HUES48 (cell line): ENCODE data around the gene CADPS.

ENCODE experiments used
- H3K27ac ChIP-seq: one replicate; pipeline ENCODE4 v1.7.0; 2013; ENCODE audit warnings: low read depth, low read length, inconsistent platforms
- H3K27me3 ChIP-seq: 2 replicates; pipeline ENCODE4 v1.6.1; 2013; ENCODE audit warnings: mild to moderate bottlenecking, low read length; ENCODE audit not compliant: control insufficient read depth, insufficient read depth
- H3K36me3 ChIP-seq: 2 replicates; pipeline ENCODE4 v1.6.1; 2013; ENCODE audit warnings: low read length; ENCODE audit not compliant: control insufficient read depth, insufficient read depth
- H3K4me1 ChIP-seq: 2 replicates; pipeline ENCODE4 v1.6.1; 2013; ENCODE audit warnings: mild to moderate bottlenecking, low read length; ENCODE audit not compliant: control insufficient read depth, insufficient read depth
- H3K4me3 ChIP-seq: 2 replicates; pipeline ENCODE4 v1.5.1; 2013; ENCODE audit warnings: mild to moderate bottlenecking, low read depth, low read length
- H3K9ac ChIP-seq: 2 replicates; pipeline ENCODE4 v1.6.1; 2013; ENCODE audit warnings: mild to moderate bottlenecking, low read depth, low read length, moderate library complexity
- H3K9me3 ChIP-seq: 2 replicates; pipeline ENCODE4 v1.6.1; 2013; ENCODE audit warnings: low read length; ENCODE audit not compliant: control insufficient read depth, insufficient read depth

The CADPS gene

DNA sequence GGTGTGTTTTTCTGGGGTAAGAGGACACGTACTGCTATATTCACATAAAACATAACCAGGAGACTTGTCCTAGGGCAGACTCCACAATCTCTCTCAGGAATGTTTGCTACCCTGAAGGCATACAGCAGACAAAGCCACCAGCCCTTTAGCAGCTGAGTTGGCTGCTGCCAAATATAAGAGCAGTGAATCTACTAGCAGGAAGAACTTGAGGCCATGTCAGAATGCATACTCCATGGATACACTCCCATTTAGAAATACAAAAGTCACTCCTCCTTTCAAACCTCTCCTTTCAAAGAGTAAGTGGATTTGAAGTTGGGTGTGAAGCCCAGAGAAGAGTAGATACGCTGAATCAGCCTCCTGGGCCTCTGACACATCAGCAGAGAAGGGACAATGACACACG lies 94.1 kb downstream of the CADPS start:
- Histone ChIP-seq H3K9ac (no peak overlapping the region), H3K4me1 (peaks cover 7% of the 10 kb centered on the region), H3K4me3 (no peak overlapping the region), H3K27me3 (no peaks in the 10 kb centered on the region), H3K36me3 (no peaks in the 10 kb centered on the region), H3K27ac (no peak overlapping the region), H3K9me3 (no peaks in the 10 kb centered on the region)

DNA sequence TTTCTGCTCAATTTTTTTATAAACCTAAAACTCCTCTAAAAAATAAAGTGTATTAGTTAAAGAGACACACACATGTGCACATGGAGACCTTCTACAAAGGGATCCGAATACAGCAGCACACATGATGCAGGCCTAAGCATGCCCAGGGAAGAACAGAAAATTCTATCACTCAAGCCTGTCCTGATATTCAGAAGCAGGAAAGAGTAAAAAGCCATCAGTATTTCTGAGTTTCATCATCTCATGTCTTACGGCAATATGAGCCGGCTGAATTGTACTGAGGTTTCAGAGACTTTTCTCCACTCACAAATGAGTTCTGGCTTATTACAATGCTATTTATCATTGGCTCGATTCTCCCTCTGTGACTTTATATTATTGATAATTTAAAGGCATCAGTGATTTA lies 97.5 kb downstream of the CADPS start:
- Histone ChIP-seq H3K4me3 (no peak overlapping the region), H3K9ac (no peak overlapping the region), H3K36me3 (no peaks in the 10 kb centered on the region), H3K27ac (no peak overlapping the region), H3K4me1 (no peaks in the 10 kb centered on the region), H3K9me3 (no peaks in the 10 kb centered on the region), H3K27me3 (no peaks in the 10 kb centered on the region)

DNA sequence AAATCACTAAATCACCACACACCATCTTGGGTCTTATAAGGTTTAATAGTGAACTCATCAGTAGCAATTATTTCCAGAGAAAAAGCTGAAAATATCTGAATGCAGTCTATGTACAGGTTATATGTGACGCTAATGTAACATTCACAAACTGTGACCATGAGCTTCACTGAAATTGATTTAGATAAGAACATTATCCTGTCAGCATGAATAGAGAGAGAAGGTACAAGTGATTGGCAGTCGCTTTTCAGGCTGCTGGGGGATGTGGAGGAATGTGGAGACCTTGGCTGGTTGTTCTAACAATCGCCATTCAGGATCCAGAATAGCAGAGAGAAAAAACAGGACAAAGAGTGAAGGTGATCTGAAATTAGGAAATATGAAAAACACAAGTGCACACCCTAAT lies 98.1 kb downstream of the CADPS start:
- no peak overlapping the region for H3K9ac ChIP-seq
- no peak overlapping the region for H3K27ac ChIP-seq
- H3K4me1 ChIP-seq: no peaks in the 10 kb centered on the region
- no peaks in the 10 kb centered on the region for H3K9me3 ChIP-seq
- no peaks in the 10 kb centered on the region for H3K27me3 ChIP-seq
- H3K4me3 ChIP-seq: no peak overlapping the region
- H3K36me3 ChIP-seq: no peaks in the 10 kb centered on the region

DNA sequence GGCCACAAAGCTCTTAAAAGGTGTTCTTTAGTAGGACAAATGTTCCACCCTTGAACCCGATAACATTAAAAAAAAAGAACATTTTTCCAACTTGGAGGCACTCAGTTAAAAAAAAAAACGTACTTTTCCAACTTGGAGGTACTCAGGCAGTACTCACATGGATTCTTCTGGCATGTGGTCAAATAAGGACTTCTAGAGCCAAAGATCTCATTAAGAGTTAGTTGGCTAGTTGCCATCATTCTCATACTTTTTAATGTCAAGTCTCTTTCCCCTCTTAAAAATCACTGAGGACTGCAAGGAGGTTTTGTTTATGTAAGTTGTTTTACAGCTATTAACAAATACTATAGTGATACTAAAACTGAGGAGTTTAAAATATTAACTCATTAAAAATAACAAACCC lies 101.0 kb downstream of the CADPS start:
- Histone ChIP-seq H3K4me3 (no peak overlapping the region), H3K4me1 (no peaks in the 10 kb centered on the region), H3K27me3 (no peaks in the 10 kb centered on the region), H3K27ac (no peak overlapping the region), H3K36me3 (no peaks in the 10 kb centered on the region), H3K9ac (no peak overlapping the region), H3K9me3 (no peaks in the 10 kb centered on the region)

DNA sequence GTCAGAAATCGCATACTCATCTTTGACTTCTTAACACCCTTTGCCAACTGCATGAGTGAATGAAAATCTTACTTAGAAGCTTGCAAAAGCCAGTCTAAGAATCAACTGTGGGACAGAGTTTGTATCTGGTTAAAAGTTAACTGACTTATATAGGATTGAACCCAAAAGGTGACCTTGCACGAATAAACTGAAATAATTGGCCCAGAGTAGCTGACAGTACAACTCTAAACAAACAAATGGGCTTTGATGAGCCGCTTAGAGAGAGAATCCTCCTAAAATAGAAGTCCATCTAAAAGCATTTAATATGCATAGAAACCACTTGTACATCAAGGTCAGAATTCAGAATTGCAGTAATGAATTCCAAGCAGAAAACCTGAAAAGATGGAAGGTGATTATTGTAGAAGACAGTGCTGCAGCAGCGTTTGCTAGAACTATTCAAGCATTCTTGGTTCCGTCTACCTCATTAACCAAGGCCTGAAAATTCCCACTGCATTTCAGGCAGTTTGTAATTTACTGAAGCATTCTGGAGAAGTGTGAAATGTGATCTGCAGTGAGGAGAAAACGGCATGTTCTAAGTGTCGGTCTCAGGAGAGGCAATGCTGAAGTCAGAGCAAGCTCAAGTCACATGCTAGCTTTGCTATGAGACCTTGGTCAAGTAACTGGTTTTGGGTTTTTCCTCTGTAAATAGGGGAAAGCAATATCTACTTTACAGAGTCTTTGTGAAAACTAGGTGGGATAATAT lies 103.7 kb downstream of the CADPS start:
- Histone ChIP-seq H3K9ac (no peak overlapping the region), H3K4me3 (no peak overlapping the region), H3K9me3 (no peaks in the 10 kb centered on the region), H3K4me1 (peaks cover 3% of the 10 kb centered on the region; the same call in 1 of the 2 replicates), H3K27me3 (no peaks in the 10 kb centered on the region), H3K27ac (no peak overlapping the region), H3K36me3 (no peaks in the 10 kb centered on the region)

DNA sequence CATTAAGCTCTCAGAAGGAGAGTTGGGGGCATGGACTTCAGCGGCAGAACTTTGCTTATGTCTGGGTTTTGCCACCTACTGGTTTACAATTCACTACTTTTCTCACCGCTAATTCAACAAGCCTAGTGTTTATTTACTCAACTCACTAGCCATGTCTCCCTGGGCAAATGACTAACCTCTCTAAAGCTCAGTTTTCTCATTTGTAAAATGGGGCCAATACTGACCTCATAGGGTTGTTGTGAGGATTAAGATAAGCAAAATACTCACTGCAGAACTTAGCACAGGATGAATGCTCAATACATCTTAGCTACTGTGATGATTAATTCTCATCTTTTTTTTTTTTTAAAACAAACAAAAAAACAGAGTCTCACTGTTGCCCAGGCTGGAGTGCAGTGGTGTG lies 106.3 kb downstream of the CADPS start:
- no peak overlapping the region for H3K4me3 ChIP-seq
- no peak overlapping the region for H3K27ac ChIP-seq
- peaks cover 3% of the 10 kb centered on the region; the same call in 1 of the 2 replicates for H3K4me1 ChIP-seq
- H3K27me3 ChIP-seq: no peaks in the 10 kb centered on the region
- no peak overlapping the region for H3K9ac ChIP-seq
- H3K9me3 ChIP-seq: no peaks in the 10 kb centered on the region
- H3K36me3 ChIP-seq: no peaks in the 10 kb centered on the region

DNA sequence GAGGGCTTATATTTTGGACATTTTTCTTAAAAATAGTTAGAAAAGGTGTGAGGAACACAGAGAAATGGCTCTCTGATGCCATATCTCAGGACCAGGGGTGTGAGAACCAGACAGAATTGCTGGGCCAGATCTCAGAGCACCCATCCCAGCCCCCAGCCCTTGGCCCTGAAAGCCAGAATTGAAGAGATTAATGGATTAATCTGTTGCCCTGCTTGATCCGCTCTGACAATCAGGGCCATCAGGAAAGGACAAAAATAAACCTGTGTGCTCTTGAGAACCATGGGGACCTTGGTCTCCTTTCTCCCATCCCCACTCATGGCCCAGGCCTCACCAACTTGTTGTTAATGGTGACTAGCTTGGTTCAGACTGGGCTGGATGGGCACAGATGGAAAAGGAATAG lies 113.5 kb downstream of the CADPS start:
- H3K4me3 ChIP-seq: no peak overlapping the region
- no peak overlapping the region for H3K9ac ChIP-seq
- H3K9me3 ChIP-seq: no peaks in the 10 kb centered on the region
- no peaks in the 10 kb centered on the region for H3K4me1 ChIP-seq
- H3K27me3 ChIP-seq: no peaks in the 10 kb centered on the region
- no peaks in the 10 kb centered on the region for H3K36me3 ChIP-seq
- no peak overlapping the region for H3K27ac ChIP-seq

DNA sequence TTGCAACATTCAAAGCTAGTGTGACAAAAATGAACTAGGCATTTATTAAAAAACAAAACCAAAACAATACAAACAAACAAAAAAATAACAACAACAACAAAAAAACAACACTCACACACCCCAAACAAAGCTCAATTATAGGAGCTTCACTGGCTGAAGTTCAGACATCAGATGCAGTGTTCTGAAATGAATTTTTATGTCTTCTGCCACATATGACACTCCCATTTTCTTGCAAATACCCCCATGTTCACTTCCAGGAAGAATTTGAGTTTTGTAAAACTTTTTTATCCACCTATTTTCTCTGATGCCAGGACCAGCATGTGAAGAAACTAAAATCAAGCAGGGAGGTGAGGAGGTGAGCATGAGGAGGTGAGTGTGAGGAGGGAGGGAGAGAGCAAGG lies 113.9 kb downstream of the CADPS start:
- H3K27ac ChIP-seq: no peak overlapping the region
- no peak overlapping the region for H3K4me3 ChIP-seq
- H3K9ac ChIP-seq: no peak overlapping the region
- no peaks in the 10 kb centered on the region for H3K9me3 ChIP-seq
- H3K27me3 ChIP-seq: no peaks in the 10 kb centered on the region
- H3K4me1 ChIP-seq: no peaks in the 10 kb centered on the region
- no peaks in the 10 kb centered on the region for H3K36me3 ChIP-seq

DNA sequence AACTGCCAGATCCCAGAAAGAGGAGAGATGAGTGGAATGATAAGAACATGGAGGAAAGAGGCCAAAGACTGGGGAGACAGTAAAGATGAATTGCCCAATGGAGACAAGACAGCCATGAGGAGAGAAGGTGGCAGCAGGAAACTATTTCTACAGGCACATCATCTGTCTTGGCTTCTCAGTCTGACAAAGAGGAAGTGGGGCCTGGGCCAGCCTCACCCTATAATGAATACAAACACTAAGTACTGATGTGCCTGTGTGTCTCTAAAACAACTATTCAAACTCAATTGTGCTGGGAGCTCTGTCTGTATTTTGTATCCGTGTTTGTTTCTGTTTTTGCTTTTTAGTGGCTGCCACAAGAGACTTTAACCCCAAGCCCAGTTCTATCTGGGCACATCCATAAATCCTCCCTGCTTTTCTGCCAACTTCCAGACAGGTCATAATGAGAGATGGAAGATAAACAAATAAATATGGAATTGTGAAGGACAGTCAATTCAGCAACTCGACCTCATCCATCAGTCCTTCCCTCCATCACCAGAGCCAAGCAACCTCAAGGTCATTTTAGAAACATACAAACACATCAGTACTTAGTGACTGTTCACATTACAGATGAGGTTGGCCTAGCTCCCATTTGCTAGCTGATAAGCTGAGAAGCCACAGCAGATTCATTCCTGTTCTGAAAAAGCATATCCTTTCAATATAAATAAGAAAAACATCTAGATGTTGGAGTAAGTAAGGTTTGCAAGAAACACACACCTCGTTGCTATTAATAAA lies 116.7 kb downstream of the CADPS start:
- Histone ChIP-seq H3K4me3 (no peak overlapping the region), H3K4me1 (no peaks in the 10 kb centered on the region), H3K9me3 (no peaks in the 10 kb centered on the region), H3K9ac (no peak overlapping the region), H3K27ac (no peak overlapping the region), H3K27me3 (no peaks in the 10 kb centered on the region), H3K36me3 (no peaks in the 10 kb centered on the region)

DNA sequence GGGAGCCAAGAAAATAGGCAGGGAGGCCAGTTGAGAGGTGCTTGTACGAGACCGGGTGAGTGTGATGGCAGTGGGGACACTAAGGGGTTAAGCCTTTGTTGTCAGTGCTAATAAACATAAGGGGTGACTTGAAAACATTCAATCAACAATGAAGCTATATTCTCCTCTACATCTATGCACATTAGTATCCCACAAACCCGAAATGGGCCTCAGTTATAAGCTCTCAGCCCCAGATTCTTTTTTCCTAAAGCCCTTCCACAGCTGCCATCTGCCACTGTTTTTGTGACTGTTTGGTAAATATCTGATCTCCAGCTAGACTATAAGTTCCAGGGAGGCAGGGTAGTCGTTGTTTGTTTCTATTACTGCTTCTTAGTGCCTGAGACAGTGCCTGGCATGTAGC lies 118.2 kb downstream of the CADPS start:
- no peaks in the 10 kb centered on the region for H3K9me3 ChIP-seq
- no peak overlapping the region for H3K27ac ChIP-seq
- no peaks in the 10 kb centered on the region for H3K4me1 ChIP-seq
- no peak overlapping the region for H3K9ac ChIP-seq
- H3K27me3 ChIP-seq: no peaks in the 10 kb centered on the region
- H3K36me3 ChIP-seq: no peaks in the 10 kb centered on the region
- no peak overlapping the region for H3K4me3 ChIP-seq

DNA sequence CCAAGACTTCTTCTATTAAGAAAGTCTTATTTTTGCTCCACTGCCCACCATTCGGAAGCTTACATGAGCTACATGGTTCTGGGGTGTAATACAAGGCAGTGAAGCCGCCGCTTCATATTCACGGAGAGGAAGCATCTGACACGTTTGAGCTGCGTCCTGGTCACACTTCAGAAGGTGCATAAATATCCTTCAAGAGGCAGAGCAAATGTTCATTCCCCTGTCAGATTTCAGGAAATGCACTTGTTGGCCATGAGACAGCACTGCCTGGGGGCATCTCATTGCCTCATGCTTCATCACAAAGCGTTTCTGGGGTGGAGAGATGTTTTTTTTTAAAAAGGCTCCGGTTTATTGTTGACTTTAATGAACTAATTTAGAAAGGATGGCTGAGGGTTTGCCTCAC lies 119.9 kb downstream of the CADPS start:
- Histone ChIP-seq H3K27ac (no peak overlapping the region), H3K4me3 (no peak overlapping the region), H3K36me3 (no peaks in the 10 kb centered on the region), H3K27me3 (no peaks in the 10 kb centered on the region), H3K4me1 (no peaks in the 10 kb centered on the region), H3K9ac (no peak overlapping the region), H3K9me3 (no peaks in the 10 kb centered on the region)
